Neural crest cell (in vitro differentiated cells): ENCODE measurements around the gene INIP. TPM values are rescaled to one million over a fixed set of nuclear protein-coding genes. Genes with fewer than 3 reads are reported as not detected.
"Not testable (repeated sequence)": the region's sequence is repeated elsewhere in the genome, so short reads cannot be mapped to it uniquely, and the experiment has no call there.

ENCODE experiments used
- DNase-seq: peaks from one replicate; pipeline ENCODE4 v3.0.0; 2021; ENCODE audit warnings: low read depth, mixed read lengths, low spot score
- H3K27ac Mint-ChIP-seq: one replicate; pipeline ENCODE4 v1.8.0; 2021; ENCODE audit warnings: mild to moderate bottlenecking, mixed read lengths; ENCODE audit not compliant: unreplicated experiment
- H3K27me3 Mint-ChIP-seq: 2 replicates; pipeline ENCODE4 v1.8.0; 2021; ENCODE audit warnings: low read depth, mild to moderate bottlenecking, mixed read lengths
- H3K36me3 Mint-ChIP-seq: 2 replicates; pipeline ENCODE4 v1.8.0; 2021; ENCODE audit warnings: low read depth, mild to moderate bottlenecking, mixed read lengths
- H3K4me1 Mint-ChIP-seq: 2 replicates; pipeline ENCODE4 v1.8.0; 2021; ENCODE audit warnings: mixed read lengths
- H3K4me3 Mint-ChIP-seq: one replicate; pipeline ENCODE4 v1.8.0; 2021; ENCODE audit warnings: mild to moderate bottlenecking, mixed read lengths
- H3K9me3 Mint-ChIP-seq: 2 replicates; pipeline ENCODE4 v1.8.0; 2021; ENCODE audit warnings: mixed read lengths
- total RNA-seq: library from RNA; stranded (reverse); gene quantifications from 2 replicates; pipeline ENCODE4 v1.2.1, GENCODE V29; 2021
- TF ChIP-seq, protein P1 (sequence below): fragments of 200-600 bp; sonication (generic); conservative IDR thresholded peaks from 2 replicates; pipeline ENCODE4 v1.5.0; 2021; ENCODE audit warnings: antibody characterized with exemption, mild to moderate bottlenecking

Gene INIP
- total RNA-seq, 1 donor from 2014 or later, result 37.7 TPM

DNA sequence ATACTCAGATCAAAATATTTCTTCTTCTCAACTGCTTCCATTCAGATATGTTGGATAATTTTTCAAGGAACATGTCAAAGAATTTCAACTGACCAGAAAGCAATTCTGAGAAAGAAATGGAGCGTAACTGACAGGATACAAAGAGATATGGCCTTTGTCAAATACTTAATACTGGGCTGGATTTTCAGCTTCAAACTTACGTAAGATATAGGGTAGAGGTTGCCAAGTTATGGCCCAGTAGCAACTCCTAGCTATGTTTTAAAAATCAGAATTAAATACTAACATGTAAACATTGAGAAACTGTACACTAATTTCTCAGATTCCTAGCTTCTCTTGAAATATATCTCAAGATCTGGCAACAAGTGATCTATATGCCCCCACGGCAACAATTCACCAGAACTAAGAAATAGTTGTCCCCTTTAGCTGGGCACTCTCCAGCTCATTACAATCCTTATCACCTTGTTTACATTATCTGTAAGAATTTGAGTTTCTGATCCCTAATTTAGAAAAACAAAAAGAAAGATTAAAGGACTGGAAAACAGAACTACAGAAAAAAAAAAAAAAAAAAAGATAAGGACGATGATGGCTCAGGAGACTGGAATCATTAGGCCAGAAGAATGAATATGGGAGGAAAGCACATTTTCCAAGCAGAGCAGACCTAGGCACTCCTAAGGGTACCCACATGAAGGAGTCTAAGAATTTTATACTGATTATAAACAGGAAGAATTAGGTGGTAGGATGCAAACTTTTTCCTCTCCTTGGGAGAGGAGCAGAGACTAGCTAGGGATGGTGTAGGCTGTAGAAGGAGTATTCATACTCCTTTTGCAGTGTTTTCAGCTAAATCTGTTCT, 23.0 kb downstream of the INIP start:
- Mint-ChIP-seq H3K9me3 (no peaks in the 10 kb centered on the region), H3K27me3 (no peaks in the 10 kb centered on the region), H3K27ac (no peak overlapping the region), H3K4me3 (no peak overlapping the region), H3K4me1 (no peaks in the 10 kb centered on the region), H3K36me3 (peaks cover 31% of the 10 kb centered on the region)
- DNase-seq, result no peak
- TF ChIP-seq, protein P1, sequence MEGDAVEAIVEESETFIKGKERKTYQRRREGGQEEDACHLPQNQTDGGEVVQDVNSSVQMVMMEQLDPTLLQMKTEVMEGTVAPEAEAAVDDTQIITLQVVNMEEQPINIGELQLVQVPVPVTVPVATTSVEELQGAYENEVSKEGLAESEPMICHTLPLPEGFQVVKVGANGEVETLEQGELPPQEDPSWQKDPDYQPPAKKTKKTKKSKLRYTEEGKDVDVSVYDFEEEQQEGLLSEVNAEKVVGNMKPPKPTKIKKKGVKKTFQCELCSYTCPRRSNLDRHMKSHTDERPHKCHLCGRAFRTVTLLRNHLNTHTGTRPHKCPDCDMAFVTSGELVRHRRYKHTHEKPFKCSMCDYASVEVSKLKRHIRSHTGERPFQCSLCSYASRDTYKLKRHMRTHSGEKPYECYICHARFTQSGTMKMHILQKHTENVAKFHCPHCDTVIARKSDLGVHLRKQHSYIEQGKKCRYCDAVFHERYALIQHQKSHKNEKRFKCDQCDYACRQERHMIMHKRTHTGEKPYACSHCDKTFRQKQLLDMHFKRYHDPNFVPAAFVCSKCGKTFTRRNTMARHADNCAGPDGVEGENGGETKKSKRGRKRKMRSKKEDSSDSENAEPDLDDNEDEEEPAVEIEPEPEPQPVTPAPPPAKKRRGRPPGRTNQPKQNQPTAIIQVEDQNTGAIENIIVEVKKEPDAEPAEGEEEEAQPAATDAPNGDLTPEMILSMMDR, result no peak

DNA sequence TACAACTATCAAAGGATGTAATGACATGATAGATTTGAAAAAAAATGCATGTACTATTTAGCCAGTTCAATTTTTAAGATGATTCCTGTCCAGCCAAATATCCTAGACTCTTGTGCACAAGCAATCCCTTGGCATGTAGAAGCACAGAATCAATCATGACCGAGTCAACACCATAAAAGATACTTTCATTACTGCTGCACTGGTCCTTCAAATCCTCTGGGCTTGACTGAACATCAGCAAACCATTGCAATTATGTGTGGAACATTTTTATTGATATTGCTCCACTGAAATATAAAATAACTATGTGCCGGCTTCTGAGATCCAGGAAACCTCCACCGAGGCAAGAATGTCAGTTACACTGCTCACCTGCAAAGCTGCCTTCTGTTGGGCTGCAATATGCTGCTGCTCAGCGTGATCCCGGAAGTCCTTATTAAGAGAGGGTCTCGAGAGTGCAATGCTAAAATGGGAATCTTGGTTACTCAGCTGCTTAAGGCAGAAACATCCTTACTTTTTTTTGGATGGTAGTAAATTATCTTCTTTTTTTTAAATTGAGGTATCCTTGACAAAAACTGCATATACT, 28.7 kb downstream of the INIP start:
- no peak for DNase-seq
- H3K36me3 Mint-ChIP-seq, result peaks cover 36% of the 10 kb centered on the region
- H3K4me3 Mint-ChIP-seq, result no peak overlapping the region
- no peaks in the 10 kb centered on the region for H3K27me3 Mint-ChIP-seq
- no peaks in the 10 kb centered on the region for H3K4me1 Mint-ChIP-seq
- TF ChIP-seq, protein P1, result no peak
- H3K9me3 Mint-ChIP-seq, result no peaks in the 10 kb centered on the region
- H3K27ac Mint-ChIP-seq, result no peak overlapping the region

DNA sequence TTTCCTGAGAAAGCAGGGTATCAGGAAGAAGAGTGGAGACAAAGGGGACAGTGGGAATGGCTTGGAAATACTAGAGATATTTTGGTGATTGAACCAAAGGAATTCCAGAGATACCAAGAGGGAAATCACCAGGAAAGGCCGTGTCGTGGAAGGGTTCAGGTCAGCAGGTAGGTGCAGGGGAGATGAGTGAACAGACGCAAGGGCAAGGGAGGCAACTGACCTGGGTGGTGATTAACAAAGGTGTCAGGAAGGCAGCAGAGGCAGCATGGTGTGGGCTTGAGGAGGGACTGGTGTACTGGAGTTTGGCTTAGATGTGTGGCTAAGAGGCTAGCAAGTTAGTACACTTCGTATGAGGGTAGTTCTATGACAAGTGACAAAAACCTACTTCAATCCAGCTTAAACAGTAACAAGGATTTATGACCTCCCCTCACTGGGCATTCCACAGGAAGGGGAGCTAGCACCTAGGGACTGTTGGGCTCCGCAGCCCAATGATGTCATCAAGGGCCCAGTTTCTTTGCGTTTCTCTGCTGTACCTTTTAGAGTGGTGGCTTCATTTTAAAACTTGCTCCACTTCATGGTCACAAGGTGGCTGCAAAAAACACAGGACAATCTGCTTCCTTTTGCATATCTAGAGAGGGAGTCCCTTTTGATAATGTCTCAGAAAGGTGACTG, 37.0 kb downstream of the INIP start:
- H3K4me3 Mint-ChIP-seq, result no peak overlapping the region
- H3K27ac Mint-ChIP-seq, result peak overlapping the region; percentile 73
- no peaks in the 10 kb centered on the region for H3K27me3 Mint-ChIP-seq
- H3K9me3 Mint-ChIP-seq, result peaks cover 8% of the 10 kb centered on the region
- TF ChIP-seq, protein P1, result no peak
- H3K4me1 Mint-ChIP-seq, result no peaks in the 10 kb centered on the region
- no peak for DNase-seq
- peaks cover 17% of the 10 kb centered on the region for H3K36me3 Mint-ChIP-seq

DNA sequence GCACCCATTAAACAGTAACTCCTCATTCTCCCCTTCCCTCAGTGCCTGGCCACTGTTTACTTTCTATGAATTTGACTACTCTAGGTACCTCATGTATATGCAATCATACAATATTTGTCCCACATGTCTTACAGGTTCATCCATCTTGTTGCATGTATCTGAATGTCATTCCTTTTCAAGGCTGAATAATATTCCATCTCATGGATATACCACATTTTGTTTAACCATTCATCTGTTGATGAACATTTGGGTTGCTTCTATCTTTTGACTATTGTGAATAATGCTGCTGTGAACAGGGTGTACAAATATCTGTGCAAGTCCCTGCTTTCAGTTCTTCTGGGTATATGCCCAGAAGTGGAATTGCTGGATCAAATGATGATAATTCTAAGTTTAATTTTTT, 40.9 kb downstream of the INIP start:
- H3K4me1 Mint-ChIP-seq, result no peaks in the 10 kb centered on the region
- H3K27me3 Mint-ChIP-seq, result no peaks in the 10 kb centered on the region
- peaks cover 8% of the 10 kb centered on the region for H3K9me3 Mint-ChIP-seq
- no peak overlapping the region for H3K4me3 Mint-ChIP-seq
- TF ChIP-seq, protein P1, result no peak
- peaks cover 24% of the 10 kb centered on the region for H3K36me3 Mint-ChIP-seq
- no peak overlapping the region for H3K27ac Mint-ChIP-seq
- DNase-seq, result no peak

DNA sequence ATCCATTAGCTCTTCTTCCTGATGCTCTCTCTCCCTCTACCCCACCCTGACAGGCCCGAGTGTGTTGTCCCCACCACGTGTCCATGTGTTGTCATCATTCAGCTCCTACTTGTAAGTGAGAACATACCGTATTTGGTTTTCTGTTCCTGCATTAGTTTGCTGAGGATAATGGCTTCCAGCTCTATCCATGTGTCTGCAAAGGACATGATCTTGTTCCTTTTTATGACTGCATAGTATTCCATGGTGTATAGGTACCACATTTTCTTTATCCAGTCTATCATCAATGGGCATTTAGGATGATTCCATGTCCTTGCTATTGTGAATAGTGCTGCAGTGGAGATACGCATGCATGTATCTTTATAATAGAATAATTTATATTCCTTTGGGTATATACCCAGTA, 44.7 kb downstream of the INIP start:
- not testable (repeated sequence) for H3K9me3 Mint-ChIP-seq, H3K4me1 Mint-ChIP-seq, H3K27me3 Mint-ChIP-seq, DNase-seq, H3K4me3 Mint-ChIP-seq, H3K27ac Mint-ChIP-seq
- peaks cover 24% of the 10 kb centered on the region for H3K36me3 Mint-ChIP-seq
